Measurements from ENCODE around the gene SLC25A51. TPM values are rescaled to one million over a fixed set of nuclear protein-coding genes. Genes with fewer than 3 reads are reported as not detected.

The SLC25A51 gene, protein sequence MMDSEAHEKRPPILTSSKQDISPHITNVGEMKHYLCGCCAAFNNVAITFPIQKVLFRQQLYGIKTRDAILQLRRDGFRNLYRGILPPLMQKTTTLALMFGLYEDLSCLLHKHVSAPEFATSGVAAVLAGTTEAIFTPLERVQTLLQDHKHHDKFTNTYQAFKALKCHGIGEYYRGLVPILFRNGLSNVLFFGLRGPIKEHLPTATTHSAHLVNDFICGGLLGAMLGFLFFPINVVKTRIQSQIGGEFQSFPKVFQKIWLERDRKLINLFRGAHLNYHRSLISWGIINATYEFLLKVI
- 23.0 TPM for polyA plus RNA-seq (2013, experiment 1 of 2; ENCODE audit: insufficient read length)
- polyA plus RNA-seq (2013, experiment 2 of 2; ENCODE audit: insufficient read length) = 25.0 TPM

DNA sequence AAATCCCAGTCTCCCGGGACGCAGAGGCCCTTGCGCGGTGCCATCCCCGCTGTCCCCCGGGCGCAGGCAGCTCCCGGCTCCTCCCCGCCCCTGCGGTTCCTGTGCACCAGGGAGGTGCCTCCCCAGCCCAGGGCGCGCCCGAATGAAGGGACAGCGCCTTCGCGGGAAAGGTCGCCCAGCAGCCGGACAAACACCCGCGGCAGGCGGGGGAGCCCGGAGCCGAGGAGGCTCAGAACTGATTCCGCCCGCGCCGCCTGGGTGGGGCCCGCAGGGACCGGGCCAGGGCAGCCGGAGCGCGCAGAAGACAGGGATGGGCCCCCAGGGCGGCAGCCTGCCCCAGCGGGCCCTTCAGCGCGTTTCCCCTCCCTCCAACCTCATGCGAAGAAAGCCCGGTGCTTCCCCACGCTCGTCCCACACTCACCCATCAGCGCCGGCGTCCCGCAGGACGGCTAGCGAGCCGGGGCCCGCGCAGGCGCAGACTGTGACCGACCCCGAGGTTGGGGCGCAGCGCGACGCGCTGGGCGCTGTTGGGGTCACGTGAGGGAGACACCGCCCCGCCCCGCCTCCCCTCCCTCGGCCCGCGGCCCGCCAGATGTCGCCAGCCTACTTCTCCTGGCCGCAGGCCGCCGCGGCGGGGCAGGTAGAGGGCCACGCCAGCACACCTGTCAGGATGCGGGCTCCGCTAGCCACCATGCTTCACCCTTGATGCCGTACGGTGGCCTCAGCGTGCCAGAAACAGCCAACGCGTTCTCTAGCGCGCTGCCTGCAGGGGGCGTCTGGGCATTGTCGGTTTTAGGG is at the start of gene SLC25A51:
TSS of gene SLC25A51 (minus strand) at position 481 of the 798 bp plus-strand sequence. CDS start 15,577 bp downstream, outside the sequence.
- DNase-seq = peak; percentile 94

GRCh38 chr9:37953206-37953774 is 49.4 kb upstream of the SLC25A51 start:
- DNase-seq = peak; percentile 27

DNA sequence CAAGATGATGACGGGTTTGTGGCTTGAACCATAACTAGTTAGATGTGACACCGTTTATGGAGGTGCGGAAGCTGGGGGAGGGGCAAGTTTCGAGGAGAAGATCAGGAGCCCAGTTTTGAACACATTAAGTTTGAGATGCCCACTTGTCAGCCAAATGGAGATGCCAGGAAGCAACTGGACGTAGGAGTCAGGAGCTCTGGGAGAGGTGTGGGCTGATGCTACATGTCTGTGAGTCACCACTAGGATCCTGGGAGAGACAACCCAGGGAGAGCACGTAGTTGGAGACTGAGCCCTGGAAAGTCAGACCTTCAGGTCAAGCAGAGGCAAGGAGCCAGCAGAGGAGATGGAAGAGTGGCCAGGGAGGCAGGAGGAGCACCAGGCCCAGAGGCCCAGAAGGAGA is 48.8 kb upstream of the SLC25A51 start:
- DNase-seq = peak; percentile 50

GRCh38 chr9:37951671-37952449 is 47.9 kb upstream of the SLC25A51 start:
- no peak for DNase-seq

GRCh38 chr9:37950561-37950960 is 46.6 kb upstream of the SLC25A51 start:
- DNase-seq = no peak

DNA sequence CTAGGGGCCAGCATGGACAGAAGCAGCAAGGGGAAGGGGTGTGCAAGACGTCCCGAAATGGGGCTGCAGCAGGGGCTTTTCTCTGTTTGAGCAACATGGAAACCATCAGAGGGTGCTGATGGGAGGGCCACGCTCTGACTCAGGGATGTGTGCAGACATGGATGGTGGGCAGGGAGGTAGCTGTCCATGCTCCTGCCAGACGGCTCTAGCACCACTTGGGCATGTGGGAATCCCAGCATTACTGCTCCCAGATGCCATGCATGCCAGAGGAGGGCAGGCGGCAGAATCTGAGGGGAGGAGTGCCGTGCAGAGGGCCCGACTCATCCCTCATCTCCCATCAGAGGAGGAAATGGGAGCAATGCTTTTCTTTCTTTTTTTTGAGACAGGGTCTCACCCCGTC is 45.6 kb upstream of the SLC25A51 start:
- DNase-seq = peak; percentile 65

DNA sequence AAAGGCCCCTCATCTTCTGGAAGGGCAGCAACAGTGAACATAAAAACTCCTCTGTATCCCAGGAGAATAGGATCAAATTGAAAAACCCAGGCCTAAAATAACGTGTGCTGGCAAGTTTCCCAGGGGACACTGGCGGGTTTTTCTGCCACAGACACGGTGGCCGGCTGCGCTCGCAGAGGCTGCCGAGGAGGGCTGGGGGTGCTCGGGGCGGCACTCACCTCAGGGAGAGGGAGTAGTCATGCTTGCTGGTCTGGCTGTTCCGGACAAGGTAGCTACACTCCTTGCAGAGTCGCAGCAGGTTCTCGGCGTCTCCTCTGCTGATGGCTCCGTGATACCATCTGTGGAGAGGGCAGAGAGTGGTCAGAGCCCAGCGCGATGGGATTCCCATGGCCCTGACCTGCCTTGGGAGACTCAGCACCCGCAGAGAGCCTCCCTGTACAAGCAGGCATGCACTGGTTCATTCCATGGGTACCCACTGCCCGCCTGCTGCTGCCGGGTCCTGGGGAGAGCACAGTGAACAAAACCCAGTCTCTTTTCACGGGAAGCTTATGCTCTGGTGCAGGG is 44.6 kb upstream of the SLC25A51 start:
- DNase-seq = no peak

DNA sequence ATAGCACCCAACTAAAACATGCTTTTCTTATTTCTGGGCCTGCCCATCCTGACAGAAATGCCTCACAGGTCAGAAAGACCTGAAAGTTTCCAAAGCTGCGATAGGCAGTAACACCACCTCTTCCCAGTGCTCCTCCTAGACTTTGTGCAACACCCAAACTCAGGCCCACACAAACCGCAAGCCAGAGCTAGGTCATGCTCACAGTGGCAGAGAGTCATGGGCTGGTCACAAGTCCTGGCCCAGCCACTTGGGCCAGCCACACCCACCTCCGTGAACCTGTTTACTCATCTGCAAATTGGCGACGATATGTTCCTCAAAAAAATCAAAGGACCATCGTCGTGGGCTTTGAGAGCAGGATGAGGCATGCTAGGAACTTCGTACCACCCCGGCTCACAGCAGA is 44.0 kb upstream of the SLC25A51 start:
- DNase-seq = no peak

- no peak for DNase-seq
These were observed 43.5 kb upstream of the SLC25A51 start for GRCh38 chr9:37947471-37947870.

GRCh38 chr9:37946971-37947370 is 43.0 kb upstream of the SLC25A51 start:
- DNase-seq = no peak

- no peak for DNase-seq
These were observed 42.1 kb upstream of the SLC25A51 start for GRCh38 chr9:37946041-37946440.

GRCh38 chr9:37944671-37945481 is 40.9 kb upstream of the SLC25A51 start:
- peak; percentile 71 for DNase-seq

DNA sequence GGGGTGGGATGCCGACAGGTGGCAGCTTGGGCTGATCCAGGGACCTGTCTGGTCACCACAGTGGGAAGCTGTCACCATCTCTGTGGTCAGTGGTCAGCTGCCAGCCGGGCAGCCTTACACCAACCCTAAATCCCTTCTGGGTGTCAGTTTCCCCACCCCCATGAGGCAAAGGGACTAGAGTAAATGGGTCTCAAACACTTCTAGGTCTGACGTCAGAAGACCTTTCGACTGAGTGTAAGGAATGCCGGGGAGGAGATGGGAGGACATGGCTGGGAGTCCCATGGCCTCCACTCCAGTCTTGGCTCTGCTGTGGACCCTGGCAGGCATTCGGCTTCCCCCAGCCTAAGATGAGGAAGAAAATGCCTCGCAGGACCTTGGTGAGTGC is 40.3 kb upstream of the SLC25A51 start:
- DNase-seq = no peak

DNA sequence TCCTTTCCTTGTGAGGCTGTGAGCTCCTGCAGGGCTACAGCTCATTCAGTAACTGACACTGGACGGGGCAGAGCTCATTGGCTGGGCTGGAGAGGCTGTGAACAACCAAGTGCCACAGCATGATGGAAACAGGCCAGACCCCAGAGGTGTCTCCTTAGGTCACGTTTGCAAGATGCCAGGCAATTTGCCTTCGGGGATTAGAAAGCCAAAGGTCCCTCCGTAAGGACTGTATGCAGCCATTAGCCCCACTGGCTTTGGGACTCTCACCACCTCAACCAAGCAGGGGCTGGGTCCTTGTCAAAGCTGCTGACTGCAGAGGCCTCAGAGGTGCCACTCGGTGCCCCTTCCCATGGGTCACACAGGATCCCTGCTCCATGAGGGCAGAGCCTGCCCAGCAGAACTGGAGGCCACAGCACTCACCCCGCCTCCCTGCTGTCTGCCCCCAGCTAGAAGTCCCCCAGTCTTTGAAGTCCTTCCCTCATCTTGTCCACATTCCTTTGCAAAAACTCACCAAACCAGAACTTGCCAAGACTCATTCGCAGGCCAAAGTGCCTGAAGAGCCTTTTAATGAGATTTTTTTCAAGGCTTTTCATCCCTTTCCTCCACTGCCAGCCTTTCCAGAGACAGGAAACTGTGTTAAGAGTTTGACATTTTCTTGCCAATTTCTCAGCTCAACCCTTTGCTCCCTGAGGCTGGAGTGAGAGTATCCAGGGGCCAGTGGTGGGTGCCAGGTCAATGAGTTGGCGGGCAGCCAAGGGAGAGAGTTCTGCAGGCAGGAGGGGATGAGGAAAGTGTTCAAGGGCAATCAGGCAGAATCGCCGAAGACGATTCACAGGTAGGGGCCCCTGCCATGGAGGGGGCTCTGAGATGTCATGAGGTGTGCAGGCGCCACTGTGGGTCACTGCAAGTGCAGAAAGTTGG is 39.7 kb upstream of the SLC25A51 start:
- DNase-seq = peak; percentile 93

DNA sequence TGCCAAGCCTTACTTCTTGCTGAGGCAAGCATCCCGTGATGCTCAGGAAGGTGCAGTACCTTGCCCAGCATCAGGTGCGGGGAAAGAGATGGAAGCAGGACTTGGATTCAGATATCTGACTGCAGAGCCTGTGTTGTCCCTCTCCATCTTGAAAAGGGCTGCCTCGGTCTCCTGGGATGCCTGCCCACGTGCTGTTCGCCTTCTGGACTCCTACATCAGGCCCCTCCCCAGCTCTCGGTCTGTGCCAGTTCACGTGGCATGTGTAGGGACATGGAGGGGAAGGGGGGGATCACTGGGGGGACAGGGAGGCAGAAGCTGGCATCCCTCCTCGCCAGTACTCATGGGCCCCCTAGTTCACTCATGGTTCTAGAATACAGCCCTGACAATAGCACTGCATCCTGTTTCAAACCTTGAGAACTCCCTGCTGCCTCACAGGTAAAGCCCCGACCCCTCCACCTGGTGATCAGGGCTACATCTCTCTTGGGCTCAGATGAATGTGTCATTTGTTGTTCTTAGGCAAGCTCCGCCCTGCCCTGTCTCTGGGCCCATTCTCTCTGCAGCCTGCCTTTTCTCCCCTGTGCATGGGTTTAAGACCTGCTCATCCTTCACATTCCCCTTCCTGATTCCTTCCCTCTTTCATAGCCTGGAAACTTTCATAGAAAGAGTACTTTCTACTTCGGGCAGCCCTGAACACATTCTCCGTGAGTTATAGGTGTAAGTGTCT is 38.9 kb upstream of the SLC25A51 start:
- DNase-seq = no peak

DNA sequence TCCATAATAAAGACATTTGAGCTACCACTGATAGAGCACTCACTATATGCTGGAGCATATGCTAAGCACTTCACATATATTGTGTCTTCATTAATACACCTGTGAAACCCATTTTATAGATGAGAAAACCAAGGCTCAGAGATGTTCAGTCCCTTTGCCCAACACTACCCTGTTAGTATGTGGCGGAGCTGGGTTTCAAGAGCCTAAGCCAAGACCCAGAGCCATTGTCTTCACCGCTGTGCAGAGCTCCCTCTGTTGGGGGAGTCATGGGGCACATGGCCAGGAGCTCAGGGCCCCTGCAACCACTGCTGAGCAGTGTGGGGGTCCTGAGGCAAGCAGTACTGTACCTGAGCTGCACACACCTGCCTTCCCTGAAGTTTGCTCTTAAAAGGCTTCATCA is 37.3 kb upstream of the SLC25A51 start:
- no peak for DNase-seq

- DNase-seq = no peak
These were observed 35.7 kb upstream of the SLC25A51 start for GRCh38 chr9:37939575-37940095.

DNA sequence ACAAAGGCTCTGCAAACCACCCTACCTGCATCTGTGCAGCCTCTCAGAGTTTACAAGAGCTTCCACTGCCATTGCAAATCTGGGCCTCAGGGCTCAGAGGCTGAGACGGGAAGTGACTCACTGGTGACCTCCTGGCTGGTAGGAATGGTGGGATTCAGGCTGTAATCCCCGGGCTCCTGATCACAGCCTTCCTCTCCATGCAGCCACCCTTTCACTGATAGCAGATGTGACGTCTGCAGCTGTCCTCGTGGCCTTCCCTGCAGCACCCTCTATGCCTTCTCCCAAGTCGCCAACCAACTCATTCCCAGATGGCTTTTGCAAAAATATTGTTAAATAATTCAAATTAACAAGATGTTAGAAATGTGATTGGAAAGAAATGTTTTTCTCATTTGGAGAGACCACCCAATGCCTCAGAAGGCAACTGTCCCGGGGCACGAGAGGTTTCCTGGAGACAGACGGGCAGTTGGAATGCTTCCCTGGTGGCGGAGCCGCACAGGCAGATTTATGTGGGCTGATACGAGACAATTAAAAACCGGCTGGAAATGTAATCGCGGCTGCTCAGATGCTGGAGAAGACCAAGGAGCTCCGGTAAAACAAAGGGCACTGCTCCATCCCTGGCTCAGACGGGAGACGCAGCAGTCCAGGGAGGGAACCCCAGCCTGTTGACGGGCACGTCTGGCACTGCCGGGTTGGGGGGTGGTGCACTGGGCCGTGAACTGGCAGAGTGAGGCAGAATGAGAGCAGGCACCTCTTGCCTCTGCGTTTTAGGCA is 34.4 kb upstream of the SLC25A51 start:
- DNase-seq = peak; percentile 85

All from fibroblast of skin of scalp (primary cell).